PC-3 (cell line): ENCODE data around the gene DPH6.

Source experiments
- EZH2 ChIP-seq: fragments of 300-600 bp; sonication (generic); IDR thresholded peaks from one replicate; pipeline ENCODE4 v1.6.1; 2017; ENCODE audit warnings: antibody characterized with exemption, mild to moderate bottlenecking, low read length; ENCODE audit not compliant: unreplicated experiment
- EZH2phosphoT487 ChIP-seq: fragments of 300-600 bp; sonication (generic); IDR thresholded peaks from 2 replicates; pipeline ENCODE4 v1.6.1; 2018; ENCODE audit warnings: mild to moderate bottlenecking, antibody characterized with exemption, low read length, borderline replicate concordance
- TF ChIP-seq, protein P1 (sequence below): fragments of 300-600 bp; sonication (generic); conservative IDR thresholded peaks from 2 replicates; pipeline ENCODE4 v1.5.1; 2017; ENCODE audit warnings: antibody characterized with exemption, low read depth, mild to moderate bottlenecking, low read length

GRCh38 chr15:35329521-35329961 lies 216.4 kb downstream of the DPH6 start:
- TF ChIP-seq, protein P1, sequence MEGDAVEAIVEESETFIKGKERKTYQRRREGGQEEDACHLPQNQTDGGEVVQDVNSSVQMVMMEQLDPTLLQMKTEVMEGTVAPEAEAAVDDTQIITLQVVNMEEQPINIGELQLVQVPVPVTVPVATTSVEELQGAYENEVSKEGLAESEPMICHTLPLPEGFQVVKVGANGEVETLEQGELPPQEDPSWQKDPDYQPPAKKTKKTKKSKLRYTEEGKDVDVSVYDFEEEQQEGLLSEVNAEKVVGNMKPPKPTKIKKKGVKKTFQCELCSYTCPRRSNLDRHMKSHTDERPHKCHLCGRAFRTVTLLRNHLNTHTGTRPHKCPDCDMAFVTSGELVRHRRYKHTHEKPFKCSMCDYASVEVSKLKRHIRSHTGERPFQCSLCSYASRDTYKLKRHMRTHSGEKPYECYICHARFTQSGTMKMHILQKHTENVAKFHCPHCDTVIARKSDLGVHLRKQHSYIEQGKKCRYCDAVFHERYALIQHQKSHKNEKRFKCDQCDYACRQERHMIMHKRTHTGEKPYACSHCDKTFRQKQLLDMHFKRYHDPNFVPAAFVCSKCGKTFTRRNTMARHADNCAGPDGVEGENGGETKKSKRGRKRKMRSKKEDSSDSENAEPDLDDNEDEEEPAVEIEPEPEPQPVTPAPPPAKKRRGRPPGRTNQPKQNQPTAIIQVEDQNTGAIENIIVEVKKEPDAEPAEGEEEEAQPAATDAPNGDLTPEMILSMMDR, result no peak
- TF ChIP-seq EZH2 (no peak), EZH2phosphoT487 (no peak)
